GM12872 (cell line): ENCODE results near the gene MYO1B.

Source experiments
- TF ChIP-seq, protein P1 (sequence below): IDR thresholded peaks from 3 replicates; pipeline ENCODE4 v1.5.1; 2011; ENCODE audit warnings: low read depth, mild to moderate bottlenecking, low read length, moderate library complexity; ENCODE audit not compliant: insufficient read depth

Gene MYO1B

DNA sequence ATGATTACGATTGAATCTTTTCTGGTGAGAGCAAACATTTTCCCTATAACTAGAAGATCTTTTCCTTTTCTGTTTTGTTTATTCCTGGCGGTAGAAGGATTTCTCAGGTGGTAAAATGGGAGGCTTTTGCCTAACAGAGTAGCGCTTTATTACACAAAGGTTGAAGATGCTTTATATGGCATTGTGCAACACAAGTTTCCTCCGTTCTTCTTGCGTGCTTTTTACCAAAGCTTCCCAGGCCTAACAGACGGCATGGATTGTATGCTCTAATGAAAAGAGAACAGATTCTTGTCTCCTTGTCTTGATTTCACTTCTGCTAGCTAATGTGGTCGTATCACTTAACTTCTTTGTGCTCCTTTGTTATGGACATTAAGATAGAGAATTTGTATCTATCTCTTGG lies 43.8 kb downstream of the MYO1B start:
- TF ChIP-seq, protein P1, sequence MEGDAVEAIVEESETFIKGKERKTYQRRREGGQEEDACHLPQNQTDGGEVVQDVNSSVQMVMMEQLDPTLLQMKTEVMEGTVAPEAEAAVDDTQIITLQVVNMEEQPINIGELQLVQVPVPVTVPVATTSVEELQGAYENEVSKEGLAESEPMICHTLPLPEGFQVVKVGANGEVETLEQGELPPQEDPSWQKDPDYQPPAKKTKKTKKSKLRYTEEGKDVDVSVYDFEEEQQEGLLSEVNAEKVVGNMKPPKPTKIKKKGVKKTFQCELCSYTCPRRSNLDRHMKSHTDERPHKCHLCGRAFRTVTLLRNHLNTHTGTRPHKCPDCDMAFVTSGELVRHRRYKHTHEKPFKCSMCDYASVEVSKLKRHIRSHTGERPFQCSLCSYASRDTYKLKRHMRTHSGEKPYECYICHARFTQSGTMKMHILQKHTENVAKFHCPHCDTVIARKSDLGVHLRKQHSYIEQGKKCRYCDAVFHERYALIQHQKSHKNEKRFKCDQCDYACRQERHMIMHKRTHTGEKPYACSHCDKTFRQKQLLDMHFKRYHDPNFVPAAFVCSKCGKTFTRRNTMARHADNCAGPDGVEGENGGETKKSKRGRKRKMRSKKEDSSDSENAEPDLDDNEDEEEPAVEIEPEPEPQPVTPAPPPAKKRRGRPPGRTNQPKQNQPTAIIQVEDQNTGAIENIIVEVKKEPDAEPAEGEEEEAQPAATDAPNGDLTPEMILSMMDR = no peak

DNA sequence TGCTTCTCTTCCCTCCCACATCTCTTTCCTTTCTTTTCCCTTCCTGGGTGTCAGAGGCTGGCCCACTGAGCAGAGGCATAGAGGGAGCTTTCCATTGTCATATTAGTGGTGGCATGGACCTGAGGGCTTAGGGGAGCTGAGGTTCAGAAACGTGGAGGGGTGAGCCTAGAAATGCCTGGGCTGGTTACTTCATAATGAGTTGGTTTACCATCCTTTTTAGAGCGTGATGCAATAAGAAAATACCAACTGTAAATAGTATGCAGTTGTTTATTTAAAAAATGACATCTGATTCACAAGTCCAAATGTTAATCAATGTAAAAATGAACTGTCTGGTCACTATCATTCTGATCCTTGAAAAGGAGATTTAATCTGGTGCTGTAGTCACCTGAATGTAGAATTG lies 46.3 kb downstream of the MYO1B start:
- TF ChIP-seq, protein P1 = no peak

DNA sequence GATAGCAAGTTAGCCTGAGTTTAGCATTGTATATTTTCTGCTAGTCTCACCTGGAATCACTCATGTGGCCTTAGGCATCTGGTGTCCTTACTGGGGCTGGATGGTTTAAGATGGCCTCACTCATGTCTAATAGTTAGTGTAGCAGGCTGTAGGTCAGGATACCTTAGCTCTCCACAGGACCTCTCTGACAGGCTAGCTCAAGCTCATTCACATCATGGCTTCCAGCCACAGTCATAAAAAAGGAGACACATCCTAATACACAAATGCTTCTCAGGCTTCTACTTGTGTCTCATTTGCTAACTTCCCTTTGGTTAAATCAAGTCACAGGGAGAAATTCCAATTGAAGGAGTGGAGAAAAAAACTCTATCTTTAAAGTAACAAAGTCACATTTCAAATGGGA lies 47.7 kb downstream of the MYO1B start:
- TF ChIP-seq, protein P1 = no peak

DNA sequence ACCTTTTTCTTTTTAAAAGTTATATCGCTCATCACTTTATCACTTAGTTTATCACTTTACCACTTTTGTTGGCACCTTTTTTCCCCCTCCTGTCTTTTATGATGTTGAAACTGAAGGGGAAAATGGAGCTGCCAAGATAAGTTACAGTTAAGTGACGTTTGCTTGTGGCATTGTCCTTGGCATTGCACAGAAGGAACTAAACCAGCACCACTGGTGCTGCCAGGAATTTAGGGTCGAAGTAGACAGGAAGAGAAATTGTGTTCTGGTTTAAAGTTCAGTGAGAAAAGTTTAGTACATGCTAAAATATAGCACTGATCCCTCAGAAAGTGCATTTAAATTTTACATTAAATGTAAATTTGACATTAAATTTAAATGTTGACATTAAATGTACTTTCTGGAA lies 49.9 kb downstream of the MYO1B start:
- TF ChIP-seq, protein P1 = no peak

DNA sequence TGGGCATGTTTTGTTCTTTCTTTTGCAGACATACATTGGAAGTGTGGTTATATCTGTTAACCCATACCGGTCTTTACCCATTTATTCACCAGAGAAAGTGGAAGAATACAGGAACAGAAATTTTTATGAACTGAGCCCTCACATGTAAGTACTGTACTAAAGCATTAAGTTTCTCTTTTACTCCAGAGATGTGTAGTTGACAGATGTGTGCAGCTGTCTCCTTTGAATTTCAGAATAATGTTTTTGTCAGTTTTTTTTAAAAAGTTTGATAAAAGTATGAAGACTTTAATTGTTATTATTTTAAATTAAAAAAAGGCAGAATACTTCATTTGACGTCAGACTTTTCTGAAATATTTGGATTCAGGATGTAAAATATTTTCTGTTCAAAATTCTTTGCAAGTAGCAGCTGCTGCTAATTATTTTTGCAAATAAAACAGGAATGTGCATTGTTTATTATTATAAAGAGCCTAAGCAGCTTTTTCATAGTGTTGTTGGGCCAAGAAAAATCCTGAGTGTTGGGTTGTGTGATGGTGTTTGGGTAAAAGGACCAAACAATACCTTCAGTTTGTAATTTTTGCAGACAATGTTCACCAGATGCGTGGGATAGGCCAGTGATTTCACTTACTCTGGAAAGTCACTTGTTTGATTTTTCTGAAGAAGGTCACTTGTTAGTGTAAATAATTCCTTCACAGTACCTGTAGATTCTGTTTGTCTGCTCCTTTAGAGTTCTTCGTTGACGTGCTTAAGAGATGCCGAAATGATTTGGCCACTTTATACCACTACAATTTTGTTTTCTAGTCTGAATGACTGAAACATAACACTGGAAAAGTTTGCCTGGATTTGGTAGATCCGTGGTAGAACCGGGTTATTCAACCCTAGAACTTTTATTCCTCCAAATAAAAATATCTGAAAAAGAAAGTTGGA lies 51.1 kb downstream of the MYO1B start:
- TF ChIP-seq, protein P1 = no peak

DNA sequence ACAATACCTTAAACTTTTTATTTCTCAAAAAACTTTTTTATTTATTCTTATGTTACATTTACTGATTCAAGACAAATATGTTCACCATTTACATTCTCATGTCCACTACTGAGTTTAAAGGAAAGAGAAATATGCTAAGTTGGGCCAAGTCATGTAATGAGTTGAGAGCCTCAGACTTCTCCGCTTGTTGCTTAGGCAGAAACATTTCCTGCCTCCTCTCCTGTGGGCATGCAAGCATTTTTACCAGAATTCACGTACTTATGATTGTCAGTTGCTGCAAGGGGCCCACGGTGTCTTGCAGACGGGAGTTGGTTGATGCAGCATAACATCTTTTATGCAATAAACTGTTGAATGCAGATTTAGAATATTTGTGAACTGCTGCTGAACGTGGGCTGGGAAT lies 51.8 kb downstream of the MYO1B start:
- TF ChIP-seq, protein P1 = no peak

DNA sequence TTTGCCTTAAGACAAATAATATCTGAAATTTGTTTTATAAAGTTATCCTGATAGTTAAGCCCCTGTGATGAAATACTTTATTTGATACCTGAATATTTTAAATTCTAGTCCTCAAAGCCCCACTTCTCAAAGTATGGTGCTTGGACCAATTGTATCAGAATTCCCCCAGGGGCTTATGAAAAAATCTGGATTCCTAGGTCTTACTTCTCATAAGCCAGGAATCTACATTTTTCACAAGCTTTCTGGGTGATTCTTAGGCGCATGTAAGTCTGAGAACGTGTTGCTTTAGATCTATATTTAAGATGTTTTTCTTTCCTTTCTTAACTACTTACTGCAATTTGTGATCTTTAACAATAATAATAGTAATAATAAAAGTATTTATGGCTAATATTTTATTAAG lies 53.1 kb downstream of the MYO1B start:
- TF ChIP-seq, protein P1 = no peak
